Gastrocnemius medialis (tissue), 4 donors: ENCODE results near the gene SOAT1.

ENCODE experiments used
- POLR2A ChIP-seq, 2 donors: fragments of 450-650 bp; IDR thresholded peaks; one replicate each; pipeline ENCODE4 v1.6.1; 2017; ENCODE audit warnings: antibody characterized with exemption in 2 of 2, mild to moderate bottlenecking in 2 of 2, moderate library complexity in 2 of 2
- TF ChIP-seq, protein P1 (sequence below), 5 experiments: fragments of 450-650 bp in 3 of 5; fragments of 200-600 bp in 2 of 5; sonication (generic) in 2 of 5; IDR thresholded peaks in 4 of 5; conservative IDR thresholded peaks in 1 of 5; 1 replicate in 4 of 5; 2 replicates in 1 of 5; pipeline ENCODE4 v1.5.1; 2016 to 2019; ENCODE audit warnings: antibody characterized with exemption in 5 of 5, mild to moderate bottlenecking in 3 of 5, moderate library complexity in 3 of 5

GRCh38 chr1:179353546-179353945 is 59.9 kb downstream of the SOAT1 start:
- TF ChIP-seq, protein P1, sequence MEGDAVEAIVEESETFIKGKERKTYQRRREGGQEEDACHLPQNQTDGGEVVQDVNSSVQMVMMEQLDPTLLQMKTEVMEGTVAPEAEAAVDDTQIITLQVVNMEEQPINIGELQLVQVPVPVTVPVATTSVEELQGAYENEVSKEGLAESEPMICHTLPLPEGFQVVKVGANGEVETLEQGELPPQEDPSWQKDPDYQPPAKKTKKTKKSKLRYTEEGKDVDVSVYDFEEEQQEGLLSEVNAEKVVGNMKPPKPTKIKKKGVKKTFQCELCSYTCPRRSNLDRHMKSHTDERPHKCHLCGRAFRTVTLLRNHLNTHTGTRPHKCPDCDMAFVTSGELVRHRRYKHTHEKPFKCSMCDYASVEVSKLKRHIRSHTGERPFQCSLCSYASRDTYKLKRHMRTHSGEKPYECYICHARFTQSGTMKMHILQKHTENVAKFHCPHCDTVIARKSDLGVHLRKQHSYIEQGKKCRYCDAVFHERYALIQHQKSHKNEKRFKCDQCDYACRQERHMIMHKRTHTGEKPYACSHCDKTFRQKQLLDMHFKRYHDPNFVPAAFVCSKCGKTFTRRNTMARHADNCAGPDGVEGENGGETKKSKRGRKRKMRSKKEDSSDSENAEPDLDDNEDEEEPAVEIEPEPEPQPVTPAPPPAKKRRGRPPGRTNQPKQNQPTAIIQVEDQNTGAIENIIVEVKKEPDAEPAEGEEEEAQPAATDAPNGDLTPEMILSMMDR (IDR thresholded peaks at IDR 0.05 in 4 of 5, conservative IDR thresholded peaks at IDR 0.05 in 1 of 5), result no peak
- TF ChIP-seq POLR2A (IDR thresholded peaks at IDR 0.05), result no peak
